Neural cell (in vitro differentiated cells): ENCODE results near the gene MEGF11. TPM values are rescaled to one million over a fixed set of nuclear protein-coding genes. Genes with fewer than 3 reads are reported as not detected.

Experiments used
- H2AFZ ChIP-seq: fragments of 200-600, 300-800 bp; sonication (generic), shearing (Covaris generic); 2 replicates; pipeline ENCODE4 v1.6.0; 2014; ENCODE audit warnings: low read depth, mild to moderate bottlenecking, antibody characterized with exemption, low read length, moderate library complexity
- H3F3A ChIP-seq: fragments of 200-600 bp; shearing (Covaris generic); 2 replicates; pipeline ENCODE4 v1.6.1; 2016; ENCODE audit warnings: mild to moderate bottlenecking, moderate library complexity, mixed read lengths, antibody characterized with exemption, low read length; ENCODE audit not compliant: insufficient read depth, poor library complexity, severe bottlenecking
- H3K27ac ChIP-seq: fragments of 200-600, 300-800 bp; sonication (generic), shearing (Covaris generic); 2 replicates; pipeline ENCODE4 v1.5.1; 2014; ENCODE audit warnings: mild to moderate bottlenecking, low read length, moderate library complexity
- H3K27me3 ChIP-seq: fragments of 300-800, 200-600 bp; sonication (generic), shearing (Covaris generic); 2 replicates; pipeline ENCODE4 v1.6.0; 2014; ENCODE audit warnings: mild to moderate bottlenecking, low read depth, low read length, moderate library complexity; ENCODE audit not compliant: insufficient read depth
- H3K36me3 ChIP-seq: fragments of 300-800, 200-600 bp; sonication (generic), shearing (Covaris generic); 2 replicates; pipeline ENCODE4 v1.5.1; 2014; ENCODE audit warnings: mild to moderate bottlenecking, antibody characterized with exemption, low read length, moderate library complexity; ENCODE audit not compliant: insufficient read depth
- H3K4me2 ChIP-seq: fragments of 300-800, 200-600 bp; sonication (generic), shearing (Covaris generic); 2 replicates; pipeline ENCODE4 v1.6.0; 2014; ENCODE audit warnings: mild to moderate bottlenecking, low read length
- H3K4me3 ChIP-seq: fragments of 300-800, 200-600 bp; sonication (generic), shearing (Covaris generic); 2 replicates; pipeline ENCODE4 v1.5.1; 2014; ENCODE audit warnings: mild to moderate bottlenecking, low read length, moderate library complexity
- H3K79me2 ChIP-seq: fragments of 200-600 bp; shearing (Covaris generic); replicated peaks from 2 replicates; pipeline ENCODE4 v1.6.0; 2014; ENCODE audit warnings: mild to moderate bottlenecking, low read length, moderate library complexity; ENCODE audit not compliant: insufficient read depth
- H3K9ac ChIP-seq: fragments of 300-800, 200-600 bp; sonication (generic), shearing (Covaris generic); 2 replicates; pipeline ENCODE4 v1.6.1; 2016; ENCODE audit warnings: mild to moderate bottlenecking, low read length, mixed read lengths
- H3K9me2 ChIP-seq: fragments of 200-600 bp; shearing (Covaris generic); 2 replicates; pipeline ENCODE4 v1.6.1; 2016; ENCODE audit warnings: mild to moderate bottlenecking, low read length, mixed read lengths; ENCODE audit not compliant: insufficient read depth
- H3K9me3 ChIP-seq: fragments of 200-600, 300-800 bp; sonication (generic), shearing (Covaris generic); 2 replicates; pipeline ENCODE4 v1.6.1; 2016; ENCODE audit warnings: mild to moderate bottlenecking, mixed run types, low read length, moderate library complexity, mixed read lengths
- H4K20me1 ChIP-seq: fragments of 200-600 bp; shearing (Covaris generic); 2 replicates; pipeline ENCODE4 v1.6.1; 2016; ENCODE audit warnings: mild to moderate bottlenecking, mixed run types; ENCODE audit not compliant: insufficient read depth
- EP300 ChIP-seq: fragments of 450-650 bp; conservative IDR thresholded peaks from 2 replicates; pipeline ENCODE4 v1.6.1; 2014; ENCODE audit warnings: antibody characterized with exemption, mild to moderate bottlenecking, moderate library complexity; ENCODE audit not compliant: poor library complexity, severe bottlenecking
- EZH2 ChIP-seq: fragments of 200-600, 300-800 bp; shearing (Covaris generic), sonication (generic); IDR thresholded peaks from 2 replicates; pipeline ENCODE4 v1.6.1; 2014; ENCODE audit warnings: antibody characterized with exemption, low read length, borderline replicate concordance, mild to moderate bottlenecking; ENCODE audit not compliant: insufficient read depth, poor library complexity, severe bottlenecking
- MXI1 ChIP-seq: fragments of 450-650 bp; conservative IDR thresholded peaks from 2 replicates; pipeline ENCODE4 v1.6.1; 2014; ENCODE audit warnings: antibody characterized with exemption, mild to moderate bottlenecking; ENCODE audit not compliant: poor library complexity, severe bottlenecking
- POLR2AphosphoS5 ChIP-seq: IDR thresholded peaks from 2 replicates; pipeline ENCODE4 v1.6.1; 2012
- RAD21 ChIP-seq: fragments of 450-650 bp; conservative IDR thresholded peaks from 2 replicates; pipeline ENCODE4 v1.6.1; 2014; ENCODE audit warnings: antibody characterized with exemption, mild to moderate bottlenecking, moderate library complexity
- SMC3 ChIP-seq: fragments of 450-650 bp; conservative IDR thresholded peaks from 2 replicates; pipeline ENCODE4 v1.6.1; 2014; ENCODE audit warnings: antibody characterized with exemption, mild to moderate bottlenecking, moderate library complexity; ENCODE audit not compliant: poor library complexity
- TAF1 ChIP-seq: IDR thresholded peaks from 2 replicates; pipeline ENCODE4 v1.6.1; 2012; ENCODE audit warnings: low read depth
- polyA plus RNA-seq: library from polyadenylated mRNA; depleted of rRNA; stranded (reverse); fragments of >200 nt; gene quantifications from 2 replicates; pipeline ENCODE4 v1.2.3, GENCODE V29; 2014
- TF ChIP-seq, protein P1 (sequence below): IDR thresholded peaks from 2 replicates; pipeline ENCODE4 v1.6.1; 2012; ENCODE audit warnings: borderline replicate concordance
- TF ChIP-seq, protein P2 (sequence below): fragments of 450-650 bp; IDR thresholded peaks from 2 replicates; pipeline ENCODE4 v1.5.1; 2014; ENCODE audit warnings: antibody characterized with exemption, mild to moderate bottlenecking, moderate library complexity; ENCODE audit not compliant: poor library complexity, severe bottlenecking

MEGF11 gene
- polyA plus RNA-seq, 1 donor from 2014 or later = 0.64 TPM

DNA sequence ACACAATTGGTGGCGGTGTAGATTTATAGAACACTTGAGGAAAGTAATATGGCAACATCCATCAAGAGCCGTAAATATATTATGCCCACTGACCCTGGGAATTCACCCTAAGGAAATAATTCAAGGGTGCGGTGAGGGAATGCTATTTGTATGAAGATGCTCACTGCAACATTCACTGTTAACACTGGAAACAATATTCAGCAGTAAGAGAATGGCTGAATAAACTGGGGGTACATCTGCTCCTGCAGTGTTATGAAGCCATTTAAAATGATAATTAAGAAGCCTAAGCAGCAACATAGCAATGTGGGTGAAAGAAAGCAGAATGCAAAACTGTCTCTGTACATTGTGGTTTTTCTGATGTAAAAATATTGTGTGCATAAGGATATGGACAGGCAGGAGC, 296.7 kb downstream of the MEGF11 start:
- no peak overlapping the region for H3K4me3 ChIP-seq
- H3K27me3 ChIP-seq = no peaks in the 10 kb centered on the region
- no peaks in the 10 kb centered on the region for H3K9me3 ChIP-seq
- no peak overlapping the region for H3K9ac ChIP-seq
- H3F3A ChIP-seq = no peaks in the 10 kb centered on the region
- no peaks in the 10 kb centered on the region for H3K36me3 ChIP-seq
- no peak for TF ChIP-seq POLR2AphosphoS5
- TF ChIP-seq, protein P1, sequence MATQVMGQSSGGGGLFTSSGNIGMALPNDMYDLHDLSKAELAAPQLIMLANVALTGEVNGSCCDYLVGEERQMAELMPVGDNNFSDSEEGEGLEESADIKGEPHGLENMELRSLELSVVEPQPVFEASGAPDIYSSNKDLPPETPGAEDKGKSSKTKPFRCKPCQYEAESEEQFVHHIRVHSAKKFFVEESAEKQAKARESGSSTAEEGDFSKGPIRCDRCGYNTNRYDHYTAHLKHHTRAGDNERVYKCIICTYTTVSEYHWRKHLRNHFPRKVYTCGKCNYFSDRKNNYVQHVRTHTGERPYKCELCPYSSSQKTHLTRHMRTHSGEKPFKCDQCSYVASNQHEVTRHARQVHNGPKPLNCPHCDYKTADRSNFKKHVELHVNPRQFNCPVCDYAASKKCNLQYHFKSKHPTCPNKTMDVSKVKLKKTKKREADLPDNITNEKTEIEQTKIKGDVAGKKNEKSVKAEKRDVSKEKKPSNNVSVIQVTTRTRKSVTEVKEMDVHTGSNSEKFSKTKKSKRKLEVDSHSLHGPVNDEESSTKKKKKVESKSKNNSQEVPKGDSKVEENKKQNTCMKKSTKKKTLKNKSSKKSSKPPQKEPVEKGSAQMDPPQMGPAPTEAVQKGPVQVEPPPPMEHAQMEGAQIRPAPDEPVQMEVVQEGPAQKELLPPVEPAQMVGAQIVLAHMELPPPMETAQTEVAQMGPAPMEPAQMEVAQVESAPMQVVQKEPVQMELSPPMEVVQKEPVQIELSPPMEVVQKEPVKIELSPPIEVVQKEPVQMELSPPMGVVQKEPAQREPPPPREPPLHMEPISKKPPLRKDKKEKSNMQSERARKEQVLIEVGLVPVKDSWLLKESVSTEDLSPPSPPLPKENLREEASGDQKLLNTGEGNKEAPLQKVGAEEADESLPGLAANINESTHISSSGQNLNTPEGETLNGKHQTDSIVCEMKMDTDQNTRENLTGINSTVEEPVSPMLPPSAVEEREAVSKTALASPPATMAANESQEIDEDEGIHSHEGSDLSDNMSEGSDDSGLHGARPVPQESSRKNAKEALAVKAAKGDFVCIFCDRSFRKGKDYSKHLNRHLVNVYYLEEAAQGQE = no peak
- no peak for TF ChIP-seq SMC3
- no peak overlapping the region for H3K4me2 ChIP-seq
- no peaks in the 10 kb centered on the region for H3K79me2 ChIP-seq
- no peaks in the 10 kb centered on the region for H3K9me2 ChIP-seq
- no peak overlapping the region for H2AFZ ChIP-seq
- H4K20me1 ChIP-seq = no peaks in the 10 kb centered on the region
- H3K27ac ChIP-seq = no peak overlapping the region

DNA sequence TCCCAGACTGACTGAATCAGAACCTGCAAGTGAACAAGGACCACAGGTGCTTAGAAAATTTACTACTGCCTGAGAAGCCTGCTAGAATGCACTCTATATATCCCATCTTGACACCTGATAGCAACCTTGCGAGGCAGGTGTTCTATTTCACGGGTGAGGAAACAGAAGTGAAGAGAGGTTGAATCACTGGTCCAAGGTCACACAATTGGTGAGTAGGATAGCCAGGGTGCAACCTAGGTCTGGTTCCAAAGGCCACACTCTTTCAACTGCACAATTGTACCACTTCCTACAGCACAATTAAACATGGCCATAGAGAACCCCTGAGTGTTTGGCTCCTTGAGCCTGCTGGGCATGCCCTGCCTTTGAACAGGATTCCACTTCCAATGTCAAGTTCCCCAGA, 297.2 kb downstream of the MEGF11 start:
- H3K4me3 ChIP-seq = no peak overlapping the region
- no peaks in the 10 kb centered on the region for H3K36me3 ChIP-seq
- H3K27ac ChIP-seq = no peak overlapping the region
- H3K9ac ChIP-seq = no peak overlapping the region
- H3K79me2 ChIP-seq = no peaks in the 10 kb centered on the region
- H2AFZ ChIP-seq = no peak overlapping the region
- TF ChIP-seq, protein P1 = no peak
- TF ChIP-seq RAD21 (no peak), POLR2AphosphoS5 (no peak), SMC3 (no peak), TAF1 (no peak), MXI1 (no peak), EZH2 (no peak), EP300 (no peak)
- TF ChIP-seq, protein P2, sequence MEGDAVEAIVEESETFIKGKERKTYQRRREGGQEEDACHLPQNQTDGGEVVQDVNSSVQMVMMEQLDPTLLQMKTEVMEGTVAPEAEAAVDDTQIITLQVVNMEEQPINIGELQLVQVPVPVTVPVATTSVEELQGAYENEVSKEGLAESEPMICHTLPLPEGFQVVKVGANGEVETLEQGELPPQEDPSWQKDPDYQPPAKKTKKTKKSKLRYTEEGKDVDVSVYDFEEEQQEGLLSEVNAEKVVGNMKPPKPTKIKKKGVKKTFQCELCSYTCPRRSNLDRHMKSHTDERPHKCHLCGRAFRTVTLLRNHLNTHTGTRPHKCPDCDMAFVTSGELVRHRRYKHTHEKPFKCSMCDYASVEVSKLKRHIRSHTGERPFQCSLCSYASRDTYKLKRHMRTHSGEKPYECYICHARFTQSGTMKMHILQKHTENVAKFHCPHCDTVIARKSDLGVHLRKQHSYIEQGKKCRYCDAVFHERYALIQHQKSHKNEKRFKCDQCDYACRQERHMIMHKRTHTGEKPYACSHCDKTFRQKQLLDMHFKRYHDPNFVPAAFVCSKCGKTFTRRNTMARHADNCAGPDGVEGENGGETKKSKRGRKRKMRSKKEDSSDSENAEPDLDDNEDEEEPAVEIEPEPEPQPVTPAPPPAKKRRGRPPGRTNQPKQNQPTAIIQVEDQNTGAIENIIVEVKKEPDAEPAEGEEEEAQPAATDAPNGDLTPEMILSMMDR = no peak
- no peaks in the 10 kb centered on the region for H3K9me2 ChIP-seq
- no peaks in the 10 kb centered on the region for H3K9me3 ChIP-seq
- no peaks in the 10 kb centered on the region for H4K20me1 ChIP-seq
- H3K27me3 ChIP-seq = no peaks in the 10 kb centered on the region
- H3K4me2 ChIP-seq = no peak overlapping the region
- H3F3A ChIP-seq = no peaks in the 10 kb centered on the region
